Ascending aorta (tissue), 2 donors: ENCODE results near the gene AASS. TPM values are rescaled to one million over a fixed set of nuclear protein-coding genes. Genes with fewer than 3 reads are reported as not detected.

Experiments
- DNase-seq, 2 donors: peaks; one replicate each; pipeline ENCODE4 v3.0.0-alpha.2; 2019; ENCODE audit warnings: low spot score in 2 of 2
- H3K27ac ChIP-seq, 2 donors: fragments of 200-600 bp; sonication (generic); one replicate each; pipeline ENCODE4 v1.5.1; 2016 to 2017; ENCODE audit warnings: mild to moderate bottlenecking in 1 of 2
- H3K27me3 ChIP-seq: fragments of 200-600 bp; sonication (generic); one replicate; pipeline ENCODE4 v1.5.1; 2017
- H3K36me3 ChIP-seq, 2 donors: fragments of 200-600 bp; sonication (generic); one replicate each; pipeline ENCODE4 v1.5.1; 2016
- H3K4me1 ChIP-seq, 2 donors: fragments of 200-600 bp; sonication (generic); one replicate each; pipeline ENCODE4 v1.5.1; 2016 to 2017; ENCODE audit warnings: mild to moderate bottlenecking in 1 of 2
- H3K4me3 ChIP-seq, 2 donors: fragments of 200-600 bp; sonication (generic); one replicate each; pipeline ENCODE4 v1.5.1; 2016 to 2017; ENCODE audit warnings: mild to moderate bottlenecking in 1 of 2
- H3K9me3 ChIP-seq, 2 donors: fragments of 200-600 bp; sonication (generic); one replicate each; pipeline ENCODE4 v1.5.1; 2016
- intact Hi-C: fragments of 100-400 bp; cut with DNase I; formaldehyde crosslinking; loops from one replicate; pipeline ENCODE4 v1.15.1; 2023
- total RNA-seq: library from RNA; depleted of rRNA; stranded (reverse); fragments of >200 nt; gene quantifications from one replicate; pipeline ENCODE4 v1.1.0, GENCODE V29; 2016
- TF ChIP-seq, protein P1 (sequence below), 3 experiments: fragments of 200-600 bp in 2 of 3; fragments of 450-650 bp in 1 of 3; sonication (generic) in 2 of 3; IDR thresholded peaks; one replicate each; pipeline ENCODE4 v1.5.1; 2016 to 2019; ENCODE audit warnings: antibody characterized with exemption in 3 of 3, mild to moderate bottlenecking in 1 of 3, moderate library complexity in 1 of 3

The AASS gene
- total RNA-seq, 1 donor from 2014 or later, result 34.3 TPM

DNA sequence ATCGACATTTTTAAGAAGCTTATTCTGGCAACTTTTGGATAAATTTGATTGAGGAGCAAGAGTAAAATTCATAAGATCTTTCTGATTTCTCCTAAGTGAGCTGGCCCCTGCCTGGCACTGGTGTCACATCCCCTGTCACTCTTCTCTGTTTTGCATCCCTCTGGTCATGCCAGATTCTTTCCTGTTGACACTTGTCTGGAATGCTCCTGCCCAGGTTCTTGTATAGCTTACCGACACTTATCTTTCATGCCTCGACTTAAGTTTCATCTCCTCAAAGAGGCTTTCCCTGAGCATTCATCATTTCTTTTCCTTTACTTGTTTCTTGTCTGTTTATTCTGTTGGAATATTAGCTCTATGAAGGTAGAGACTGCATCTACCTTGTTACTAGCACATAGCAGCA, 22.2 kb upstream of the AASS start:
- Histone ChIP-seq H3K9me3 (no peaks in the 10 kb centered on the region), H3K4me1 (peaks cover 0 to 3% of the 10 kb centered on the region in 2 donors), H3K36me3 (no peaks in the 10 kb centered on the region), H3K27me3 (no peaks in the 10 kb centered on the region), H3K27ac (no peak overlapping the region), H3K4me3 (no peak overlapping the region)
- DNase-seq, result no peak
- TF ChIP-seq, protein P1, sequence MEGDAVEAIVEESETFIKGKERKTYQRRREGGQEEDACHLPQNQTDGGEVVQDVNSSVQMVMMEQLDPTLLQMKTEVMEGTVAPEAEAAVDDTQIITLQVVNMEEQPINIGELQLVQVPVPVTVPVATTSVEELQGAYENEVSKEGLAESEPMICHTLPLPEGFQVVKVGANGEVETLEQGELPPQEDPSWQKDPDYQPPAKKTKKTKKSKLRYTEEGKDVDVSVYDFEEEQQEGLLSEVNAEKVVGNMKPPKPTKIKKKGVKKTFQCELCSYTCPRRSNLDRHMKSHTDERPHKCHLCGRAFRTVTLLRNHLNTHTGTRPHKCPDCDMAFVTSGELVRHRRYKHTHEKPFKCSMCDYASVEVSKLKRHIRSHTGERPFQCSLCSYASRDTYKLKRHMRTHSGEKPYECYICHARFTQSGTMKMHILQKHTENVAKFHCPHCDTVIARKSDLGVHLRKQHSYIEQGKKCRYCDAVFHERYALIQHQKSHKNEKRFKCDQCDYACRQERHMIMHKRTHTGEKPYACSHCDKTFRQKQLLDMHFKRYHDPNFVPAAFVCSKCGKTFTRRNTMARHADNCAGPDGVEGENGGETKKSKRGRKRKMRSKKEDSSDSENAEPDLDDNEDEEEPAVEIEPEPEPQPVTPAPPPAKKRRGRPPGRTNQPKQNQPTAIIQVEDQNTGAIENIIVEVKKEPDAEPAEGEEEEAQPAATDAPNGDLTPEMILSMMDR (IDR thresholded peaks at IDR 0.05), result no peak
- intact Hi-C loops, result loop anchor here (2.0 kb wide), 1 partner anchor 21 kb away; the partner anchor contains the start of gene AASS

DNA sequence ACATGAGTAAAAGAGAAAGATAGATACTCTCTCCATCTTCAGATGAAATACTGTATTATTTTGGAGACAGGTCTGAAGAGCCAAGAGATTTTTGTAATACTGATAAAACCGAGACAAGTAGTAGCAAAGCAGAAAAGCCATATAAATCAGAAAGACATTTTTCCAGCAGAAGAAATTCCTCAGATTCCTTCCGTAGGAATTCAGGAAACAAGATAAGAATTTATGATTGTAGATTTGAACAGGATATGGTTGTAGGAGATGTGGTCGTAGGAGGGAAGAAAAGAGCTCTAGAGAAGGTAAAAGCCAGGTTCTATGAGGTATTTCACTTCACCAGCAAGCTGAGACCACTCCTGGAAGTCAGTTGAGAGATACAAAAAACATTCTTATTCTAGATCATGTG, 17.6 kb upstream of the AASS start:
- H3K36me3 ChIP-seq, result no peaks in the 10 kb centered on the region

DNA sequence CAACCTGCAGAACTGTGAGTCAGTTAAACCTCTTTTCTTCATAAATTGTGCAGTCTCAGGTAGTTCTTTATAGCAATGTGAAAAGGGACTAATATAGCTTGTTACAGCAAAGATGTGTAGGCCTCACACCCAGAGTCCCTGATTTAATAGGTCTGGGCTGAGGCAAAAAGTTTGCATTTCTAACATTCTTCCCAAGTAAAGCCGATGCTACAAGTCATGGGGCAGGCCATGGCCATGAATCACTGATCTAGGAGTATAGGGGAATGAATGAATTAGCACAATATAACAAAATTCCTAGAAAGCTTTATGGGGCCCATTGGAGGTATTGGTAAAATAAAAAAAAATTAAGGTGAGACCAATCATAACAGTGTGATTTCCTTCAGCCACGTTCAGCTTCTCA, 11.5 kb upstream of the AASS start:
- intact Hi-C loops, result no loop called here
- TF ChIP-seq, protein P1 (IDR thresholded peaks at IDR 0.05), result no peak
- Histone ChIP-seq H3K4me1 (no peaks in the 10 kb centered on the region), H3K4me3 (no peak overlapping the region), H3K36me3 (no peaks in the 10 kb centered on the region), H3K27ac (no peak overlapping the region), H3K27me3 (no peaks in the 10 kb centered on the region), H3K9me3 (no peaks in the 10 kb centered on the region)
- DNase-seq, result no peak

More for the DNA sequence above, 17.6 kb upstream of the AASS start:
- TF ChIP-seq, protein P1 (IDR thresholded peaks at IDR 0.05), result no peak
- H3K4me3 ChIP-seq, result no peak overlapping the region
- no peak for DNase-seq
- no peak overlapping the region for H3K27ac ChIP-seq
- H3K4me1 ChIP-seq, result peaks cover 0 to 3% of the 10 kb centered on the region in 2 donors
- H3K9me3 ChIP-seq, result no peaks in the 10 kb centered on the region
- H3K27me3 ChIP-seq, result no peaks in the 10 kb centered on the region
- intact Hi-C loops, result no loop called here

DNA sequence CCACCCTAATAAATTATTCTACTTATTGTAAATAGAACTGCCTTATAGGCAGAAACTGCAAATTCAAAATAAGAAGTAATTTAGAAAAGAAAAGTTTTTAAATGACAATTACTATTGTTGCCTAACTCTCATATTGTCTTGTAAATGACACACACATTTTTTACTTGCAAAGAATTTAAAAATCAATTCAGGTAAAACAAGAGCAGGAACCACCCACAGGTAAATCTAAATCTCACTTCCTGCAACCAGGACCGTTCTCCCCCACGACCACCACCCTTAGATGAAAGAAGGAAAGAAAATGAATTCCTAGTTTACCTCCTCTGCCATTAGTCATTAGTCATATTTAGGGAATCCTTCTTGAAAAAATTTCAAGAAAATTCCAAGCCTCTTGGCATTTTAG, 4.8 kb upstream of the AASS start:
- no peaks in the 10 kb centered on the region for H3K36me3 ChIP-seq
- H3K27ac ChIP-seq, result no peak overlapping the region
- peaks cover 0 to 5% of the 10 kb centered on the region in 2 donors for H3K4me1 ChIP-seq
- intact Hi-C loops, result loop anchor here (10.0 kb wide), 4 partner anchors 294 to 1386 kb away; partner anchors contain the start of genes CADPS2, ING3 and IQUB
- no peaks in the 10 kb centered on the region for H3K27me3 ChIP-seq
- H3K9me3 ChIP-seq, result no peaks in the 10 kb centered on the region
- TF ChIP-seq, protein P1 (IDR thresholded peaks at IDR 0.05), result no peak
- no peak for DNase-seq
- H3K4me3 ChIP-seq, result no peak overlapping the region

GRCh38 chr7:122148081-122148480, 4.0 kb upstream of the AASS start:
- no peaks in the 10 kb centered on the region for H3K27me3 ChIP-seq
- TF ChIP-seq, protein P1 (IDR thresholded peaks at IDR 0.05), result no peak
- H3K9me3 ChIP-seq, result no peaks in the 10 kb centered on the region
- peaks cover 0 to 5% of the 10 kb centered on the region in 2 donors for H3K4me1 ChIP-seq
- no peaks in the 10 kb centered on the region for H3K36me3 ChIP-seq
- no peak for DNase-seq
- intact Hi-C loops, result loop anchor here (10.0 kb wide), 4 partner anchors 293 to 1387 kb away; partner anchors contain the start of genes CADPS2, ING3 and IQUB
- H3K27ac ChIP-seq, result no peak overlapping the region
- H3K4me3 ChIP-seq, result no peak overlapping the region
